ENCODE results near the gene VRK1.

DNA sequence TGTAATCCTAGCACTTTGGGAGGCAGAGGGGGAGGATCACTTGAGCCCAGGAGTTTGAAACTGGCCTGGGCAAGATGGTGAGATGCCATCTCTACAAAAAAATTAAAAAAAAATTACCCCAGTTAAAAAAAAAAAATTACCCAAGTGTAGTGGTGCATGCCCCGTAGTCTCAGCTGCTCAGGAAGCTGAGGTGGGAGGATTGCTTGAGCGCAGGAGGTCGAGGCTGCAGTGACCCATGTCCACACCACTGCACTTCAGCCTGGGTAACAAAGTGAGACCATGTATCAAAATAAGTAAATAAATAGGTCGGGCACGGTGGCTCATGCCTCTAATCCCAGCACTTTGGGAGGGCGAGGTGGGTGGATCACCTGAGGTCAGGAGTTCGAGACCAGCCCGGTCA, 128.8 kb downstream of the VRK1 start:
- TF ChIP-seq, protein P1, sequence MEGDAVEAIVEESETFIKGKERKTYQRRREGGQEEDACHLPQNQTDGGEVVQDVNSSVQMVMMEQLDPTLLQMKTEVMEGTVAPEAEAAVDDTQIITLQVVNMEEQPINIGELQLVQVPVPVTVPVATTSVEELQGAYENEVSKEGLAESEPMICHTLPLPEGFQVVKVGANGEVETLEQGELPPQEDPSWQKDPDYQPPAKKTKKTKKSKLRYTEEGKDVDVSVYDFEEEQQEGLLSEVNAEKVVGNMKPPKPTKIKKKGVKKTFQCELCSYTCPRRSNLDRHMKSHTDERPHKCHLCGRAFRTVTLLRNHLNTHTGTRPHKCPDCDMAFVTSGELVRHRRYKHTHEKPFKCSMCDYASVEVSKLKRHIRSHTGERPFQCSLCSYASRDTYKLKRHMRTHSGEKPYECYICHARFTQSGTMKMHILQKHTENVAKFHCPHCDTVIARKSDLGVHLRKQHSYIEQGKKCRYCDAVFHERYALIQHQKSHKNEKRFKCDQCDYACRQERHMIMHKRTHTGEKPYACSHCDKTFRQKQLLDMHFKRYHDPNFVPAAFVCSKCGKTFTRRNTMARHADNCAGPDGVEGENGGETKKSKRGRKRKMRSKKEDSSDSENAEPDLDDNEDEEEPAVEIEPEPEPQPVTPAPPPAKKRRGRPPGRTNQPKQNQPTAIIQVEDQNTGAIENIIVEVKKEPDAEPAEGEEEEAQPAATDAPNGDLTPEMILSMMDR (IDR thresholded peaks at IDR 0.05), result no peak
- no peak for TF ChIP-seq POLR2AphosphoS5 (IDR thresholded peaks at IDR 0.05; ENCODE audit: low read depth, low read length)

All from Panc1 (cell line).